DOHH2 (cell line): Measurements from ENCODE around the gene OLFM1.

Experiments used
- EZH2phosphoT487 ChIP-seq: fragments of 200-600 bp; sonication (generic); IDR thresholded peaks from 2 replicates; pipeline ENCODE4 v1.6.1; 2017; ENCODE audit warnings: borderline replicate concordance, mild to moderate bottlenecking, antibody characterized with exemption, low read length, moderate library complexity, mixed read lengths
- TF ChIP-seq, protein P1 (sequence below): fragments of 200-600 bp; sonication (generic); IDR thresholded peaks from one replicate; pipeline ENCODE4 v1.5.1; 2014; ENCODE audit warnings: antibody characterized with exemption, mild to moderate bottlenecking, low read depth, low read length; ENCODE audit not compliant: poor library complexity, severe bottlenecking

DNA sequence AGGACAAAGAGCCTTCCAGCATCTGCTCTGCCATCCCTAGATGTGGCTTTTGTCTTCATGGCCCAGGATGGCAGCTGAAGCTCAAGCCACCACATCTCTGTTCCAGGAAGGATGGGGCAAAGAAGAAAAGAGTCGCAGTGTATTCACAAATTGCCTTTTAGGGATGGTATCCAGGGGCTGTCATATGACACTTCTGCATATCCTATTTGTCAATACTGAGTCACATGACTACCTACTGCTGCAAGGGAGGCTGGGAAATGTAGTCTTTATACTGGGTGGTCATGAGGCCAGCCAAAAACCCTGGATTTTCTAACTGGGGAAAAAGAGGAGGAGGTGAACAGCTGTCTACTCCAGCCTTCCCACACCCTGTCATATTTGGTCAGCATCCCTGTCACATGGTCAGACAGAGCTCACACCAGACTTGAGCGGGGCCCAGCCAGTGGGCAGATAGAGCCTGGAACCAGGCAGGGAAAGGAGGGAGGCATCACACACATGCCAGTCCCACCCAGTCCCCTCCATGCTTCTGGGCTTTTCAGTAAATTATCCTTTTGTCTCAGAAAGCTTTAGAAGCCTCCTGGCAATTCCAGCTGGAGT lies 52.0 kb downstream of the OLFM1 start:
- TF ChIP-seq, protein P1, sequence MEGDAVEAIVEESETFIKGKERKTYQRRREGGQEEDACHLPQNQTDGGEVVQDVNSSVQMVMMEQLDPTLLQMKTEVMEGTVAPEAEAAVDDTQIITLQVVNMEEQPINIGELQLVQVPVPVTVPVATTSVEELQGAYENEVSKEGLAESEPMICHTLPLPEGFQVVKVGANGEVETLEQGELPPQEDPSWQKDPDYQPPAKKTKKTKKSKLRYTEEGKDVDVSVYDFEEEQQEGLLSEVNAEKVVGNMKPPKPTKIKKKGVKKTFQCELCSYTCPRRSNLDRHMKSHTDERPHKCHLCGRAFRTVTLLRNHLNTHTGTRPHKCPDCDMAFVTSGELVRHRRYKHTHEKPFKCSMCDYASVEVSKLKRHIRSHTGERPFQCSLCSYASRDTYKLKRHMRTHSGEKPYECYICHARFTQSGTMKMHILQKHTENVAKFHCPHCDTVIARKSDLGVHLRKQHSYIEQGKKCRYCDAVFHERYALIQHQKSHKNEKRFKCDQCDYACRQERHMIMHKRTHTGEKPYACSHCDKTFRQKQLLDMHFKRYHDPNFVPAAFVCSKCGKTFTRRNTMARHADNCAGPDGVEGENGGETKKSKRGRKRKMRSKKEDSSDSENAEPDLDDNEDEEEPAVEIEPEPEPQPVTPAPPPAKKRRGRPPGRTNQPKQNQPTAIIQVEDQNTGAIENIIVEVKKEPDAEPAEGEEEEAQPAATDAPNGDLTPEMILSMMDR = no peak
- TF ChIP-seq EZH2phosphoT487 = no peak
